Fibroblast of the conjunctiva (primary cell): ENCODE results near the gene ZMAT2.
"Not testable (repeated sequence)": the region's sequence is repeated elsewhere in the genome, so short reads cannot be mapped to it uniquely, and the experiment has no call there.

ENCODE experiments used
- DNase-seq: peaks from one replicate; pipeline ENCODE4 v3.0.0-alpha.2; 2010; ENCODE audit warnings: low read depth

Gene ZMAT2

GRCh38 chr5:140700177-140701144, at the start of gene ZMAT2:
Gene ZMAT2 (plus strand): TSS chr5:140700447. CDS start chr5:140700461, 14 bp downstream.
- DNase-seq = peak; percentile 98

GRCh38 chr5:140658870-140659269, 41.4 kb upstream of the ZMAT2 start:
- no peak for DNase-seq

GRCh38 chr5:140660371-140660770, 39.9 kb upstream of the ZMAT2 start:
- not testable (repeated sequence) for DNase-seq

GRCh38 chr5:140664030-140664358, 36.3 kb upstream of the ZMAT2 start:
- no peak for DNase-seq

GRCh38 chr5:140664359-140665119, 35.7 kb upstream of the ZMAT2 start, which contains the start of gene WDR55:
Gene WDR55 (plus strand): TSS chr5:140664904. CDS start chr5:140664913, 9 bp downstream.
- peak; percentile 76 for DNase-seq

- DNase-seq = not testable (repeated sequence)
Measured at GRCh38 chr5:140671035-140671434, 29.2 kb upstream of the ZMAT2 start.

- DNase-seq = no peak
Measured at GRCh38 chr5:140671472-140672125, 28.6 kb upstream of the ZMAT2 start.

- no peak for DNase-seq
Measured at GRCh38 chr5:140672455-140673186, 27.6 kb upstream of the ZMAT2 start.

- DNase-seq = no peak
Measured at GRCh38 chr5:140673187-140673976, 26.9 kb upstream of the ZMAT2 start, which contains the start of gene DND1. Gene DND1 (minus strand): TSS chr5:140673576. CDS start chr5:140673542, 34 bp downstream.

GRCh38 chr5:140674211-140674610, 26.0 kb upstream of the ZMAT2 start:
- DNase-seq = no peak

GRCh38 chr5:140674629-140675028, 25.6 kb upstream of the ZMAT2 start:
- no peak for DNase-seq

- no peak for DNase-seq
Measured at GRCh38 chr5:140677947-140678346, 22.3 kb upstream of the ZMAT2 start.

GRCh38 chr5:140678993-140679392, 21.3 kb upstream of the ZMAT2 start:
- no peak for DNase-seq

GRCh38 chr5:140690376-140690932, 9.8 kb upstream of the ZMAT2 start:
- no peak for DNase-seq

GRCh38 chr5:140690941-140691924, 9.0 kb upstream of the ZMAT2 start, which contains the start of the genes HARS1 and HARS2:
Gene HARS1 (minus strand): TSS chr5:140691370. CDS start chr5:140691304, 66 bp downstream.
Gene HARS2 (plus strand): TSS chr5:140691455. CDS start chr5:140691649, 194 bp downstream.
- DNase-seq = peak; percentile 87

GRCh38 chr5:140694276-140694675, 6.0 kb upstream of the ZMAT2 start:
- DNase-seq = no peak

GRCh38 chr5:140696891-140697492, 3.3 kb upstream of the ZMAT2 start:
- DNase-seq = no peak

- DNase-seq = no peak
Measured at GRCh38 chr5:140707812-140708211, 7.6 kb downstream of the ZMAT2 start.
